ENCODE results near the gene NPAT.

- TF ChIP-seq SIN3A (IDR thresholded peaks at IDR 0.05; ENCODE audit: borderline replicate concordance in 2 of 2, control insufficient read depth in 1 of 2, low read depth in 2 of 2, low read length in 2 of 2) (no peak), HLTF (IDR thresholded peaks at IDR 0.05) (no peak), CTCF (IDR thresholded peaks at IDR 0.05 in 2 of 3, conservative IDR thresholded peaks at IDR 0.05 in 1 of 3; ENCODE audit: insufficient read depth in 2 of 3, low read depth in 1 of 3, low read length in 3 of 3) (no peak), FOXA3 (CRISPR knock-in tag; conservative IDR thresholded peaks at IDR 0.05 in 1 of 2, IDR thresholded peaks at IDR 0.05 in 1 of 2) (no peak), XRCC5 (IDR thresholded peaks at IDR 0.05; ENCODE audit: low read depth, low read length) (no peak), DDX20 (tag; IDR thresholded peaks at IDR 0.05; ENCODE audit: low read depth) (no peak)
Observed at GRCh38 chr11:108213784-108214183, 8.7 kb downstream of the NPAT start.

All from K562 (cell line).